ENCODE results near the gene CPA4.

GRCh38 chr7:130278860-130279259 lies 14.1 kb upstream of the CPA4 start:
- TF ChIP-seq POLR2A (IDR thresholded peaks at IDR 0.05; ENCODE audit: extremely low read depth, insufficient read length) (no peak), MAX (IDR thresholded peaks at IDR 0.05; ENCODE audit: low read depth, low read length) (no peak)
- TF ChIP-seq, protein P1, sequence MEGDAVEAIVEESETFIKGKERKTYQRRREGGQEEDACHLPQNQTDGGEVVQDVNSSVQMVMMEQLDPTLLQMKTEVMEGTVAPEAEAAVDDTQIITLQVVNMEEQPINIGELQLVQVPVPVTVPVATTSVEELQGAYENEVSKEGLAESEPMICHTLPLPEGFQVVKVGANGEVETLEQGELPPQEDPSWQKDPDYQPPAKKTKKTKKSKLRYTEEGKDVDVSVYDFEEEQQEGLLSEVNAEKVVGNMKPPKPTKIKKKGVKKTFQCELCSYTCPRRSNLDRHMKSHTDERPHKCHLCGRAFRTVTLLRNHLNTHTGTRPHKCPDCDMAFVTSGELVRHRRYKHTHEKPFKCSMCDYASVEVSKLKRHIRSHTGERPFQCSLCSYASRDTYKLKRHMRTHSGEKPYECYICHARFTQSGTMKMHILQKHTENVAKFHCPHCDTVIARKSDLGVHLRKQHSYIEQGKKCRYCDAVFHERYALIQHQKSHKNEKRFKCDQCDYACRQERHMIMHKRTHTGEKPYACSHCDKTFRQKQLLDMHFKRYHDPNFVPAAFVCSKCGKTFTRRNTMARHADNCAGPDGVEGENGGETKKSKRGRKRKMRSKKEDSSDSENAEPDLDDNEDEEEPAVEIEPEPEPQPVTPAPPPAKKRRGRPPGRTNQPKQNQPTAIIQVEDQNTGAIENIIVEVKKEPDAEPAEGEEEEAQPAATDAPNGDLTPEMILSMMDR (IDR thresholded peaks at IDR 0.05; ENCODE audit: low read depth, low read length), result no peak
